ENCODE data around the gene C1orf35.

GRCh38 chr1:228146417-228147150 lies 43.5 kb upstream of the C1orf35 start:
- TF ChIP-seq SP1 (IDR thresholded peaks at IDR 0.05; ENCODE audit: low read depth, low read length) (no peak), TCF12 (IDR thresholded peaks at IDR 0.05; ENCODE audit: low read depth, low read length) (no peak), CREB1 (IDR thresholded peaks at IDR 0.05) (no peak), POLR2A (IDR thresholded peaks at IDR 0.05; ENCODE audit: control extremely low read depth in 1 of 2, low read depth in 2 of 2, low read length in 2 of 2) (no peak), EZH2 (IDR thresholded peaks at IDR 0.05; ENCODE audit: low read depth, low read length, severe bottlenecking) (no peak), EGR1 (IDR thresholded peaks at IDR 0.05; ENCODE audit: borderline replicate concordance, low read depth, low read length) (no peak), TBP (IDR thresholded peaks at IDR 0.05; ENCODE audit: low read depth, low read length) (no peak), JUN (IDR thresholded peaks at IDR 0.05; ENCODE audit: low read depth, low read length) (no peak), KDM1A (IDR thresholded peaks at IDR 0.05; ENCODE audit: borderline replicate concordance, low read length) (no peak), RFX5 (IDR thresholded peaks at IDR 0.05; ENCODE audit: borderline replicate concordance, low read depth, low read length) (no peak), YY1 (IDR thresholded peaks at IDR 0.05; ENCODE audit: low read depth, low read length) (no peak), NANOG (IDR thresholded peaks at IDR 0.05; ENCODE audit: insufficient read depth, low read depth, low read length, poor library complexity, severe bottlenecking) (no peak)
- TF ChIP-seq, protein P1, sequence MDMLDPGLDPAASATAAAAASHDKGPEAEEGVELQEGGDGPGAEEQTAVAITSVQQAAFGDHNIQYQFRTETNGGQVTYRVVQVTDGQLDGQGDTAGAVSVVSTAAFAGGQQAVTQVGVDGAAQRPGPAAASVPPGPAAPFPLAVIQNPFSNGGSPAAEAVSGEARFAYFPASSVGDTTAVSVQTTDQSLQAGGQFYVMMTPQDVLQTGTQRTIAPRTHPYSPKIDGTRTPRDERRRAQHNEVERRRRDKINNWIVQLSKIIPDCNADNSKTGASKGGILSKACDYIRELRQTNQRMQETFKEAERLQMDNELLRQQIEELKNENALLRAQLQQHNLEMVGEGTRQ (IDR thresholded peaks at IDR 0.05; ENCODE audit: low read length): no peak
- TF ChIP-seq, protein P2, sequence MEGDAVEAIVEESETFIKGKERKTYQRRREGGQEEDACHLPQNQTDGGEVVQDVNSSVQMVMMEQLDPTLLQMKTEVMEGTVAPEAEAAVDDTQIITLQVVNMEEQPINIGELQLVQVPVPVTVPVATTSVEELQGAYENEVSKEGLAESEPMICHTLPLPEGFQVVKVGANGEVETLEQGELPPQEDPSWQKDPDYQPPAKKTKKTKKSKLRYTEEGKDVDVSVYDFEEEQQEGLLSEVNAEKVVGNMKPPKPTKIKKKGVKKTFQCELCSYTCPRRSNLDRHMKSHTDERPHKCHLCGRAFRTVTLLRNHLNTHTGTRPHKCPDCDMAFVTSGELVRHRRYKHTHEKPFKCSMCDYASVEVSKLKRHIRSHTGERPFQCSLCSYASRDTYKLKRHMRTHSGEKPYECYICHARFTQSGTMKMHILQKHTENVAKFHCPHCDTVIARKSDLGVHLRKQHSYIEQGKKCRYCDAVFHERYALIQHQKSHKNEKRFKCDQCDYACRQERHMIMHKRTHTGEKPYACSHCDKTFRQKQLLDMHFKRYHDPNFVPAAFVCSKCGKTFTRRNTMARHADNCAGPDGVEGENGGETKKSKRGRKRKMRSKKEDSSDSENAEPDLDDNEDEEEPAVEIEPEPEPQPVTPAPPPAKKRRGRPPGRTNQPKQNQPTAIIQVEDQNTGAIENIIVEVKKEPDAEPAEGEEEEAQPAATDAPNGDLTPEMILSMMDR (IDR thresholded peaks at IDR 0.05; ENCODE audit: control extremely low read depth in 1 of 3, insufficient read depth in 1 of 3, low read depth in 1 of 3, low read length in 3 of 3): no peak
